GM18868 (cell line): ENCODE data around the gene HMGN1.

Source experiments
- ATAC-seq: cut with Tn5 transposase; IDR thresholded peaks from one replicate; pipeline ENCODE4 v1.9.1; 2021; ENCODE audit warnings: mild to moderate bottlenecking, moderate library complexity; ENCODE audit not compliant: unreplicated experiment

HMGN1 gene

GRCh38 chr21:39311164-39311563 is 37.7 kb downstream of the HMGN1 start:
- no peak for ATAC-seq

GRCh38 chr21:39307466-39307865 is 41.4 kb downstream of the HMGN1 start:
- ATAC-seq = no peak

DNA sequence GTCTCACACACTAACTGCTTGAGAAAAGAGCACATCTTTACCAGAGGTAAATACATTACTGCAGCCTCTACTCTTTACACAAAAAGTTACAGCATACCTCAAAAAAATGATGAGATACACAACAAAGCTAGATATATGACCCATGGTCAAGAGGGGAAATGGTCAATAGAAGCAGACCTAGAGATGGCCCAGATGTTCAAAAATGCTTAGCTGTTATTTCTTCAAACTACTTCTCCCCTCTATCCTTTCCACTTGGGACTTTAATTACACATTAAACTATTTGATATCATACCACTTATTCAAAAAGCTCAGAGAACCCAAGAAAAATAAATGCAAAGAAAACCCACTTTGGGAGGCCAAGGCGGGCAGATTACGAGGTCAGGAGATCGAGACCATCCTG is 48.3 kb downstream of the HMGN1 start:
- ATAC-seq = no peak

- no peak for ATAC-seq
Observed at GRCh38 chr21:39296891-39297290, 52.0 kb downstream of the HMGN1 start.
